Left forelimb (tissue), 1 donor: ENCODE measurements around the gene CHD9.
"Not testable (repeated sequence)": the region's sequence is repeated elsewhere in the genome, so short reads cannot be mapped to it uniquely, and the experiment has no call there.

Experiments used
- DNase-seq: peaks from one replicate; pipeline ENCODE4 v3.0.0-alpha.2; 2018; ENCODE audit warnings: low spot score

The CHD9 gene

GRCh38 chr16:53045341-53046220 is 9.2 kb upstream of the CHD9 start:
- no peak for DNase-seq

GRCh38 chr16:53047515-53047914 is 7.3 kb upstream of the CHD9 start:
- DNase-seq, result not testable (repeated sequence)

- no peak for DNase-seq
These were observed 6.5 kb upstream of the CHD9 start for GRCh38 chr16:53048139-53048915.

DNA sequence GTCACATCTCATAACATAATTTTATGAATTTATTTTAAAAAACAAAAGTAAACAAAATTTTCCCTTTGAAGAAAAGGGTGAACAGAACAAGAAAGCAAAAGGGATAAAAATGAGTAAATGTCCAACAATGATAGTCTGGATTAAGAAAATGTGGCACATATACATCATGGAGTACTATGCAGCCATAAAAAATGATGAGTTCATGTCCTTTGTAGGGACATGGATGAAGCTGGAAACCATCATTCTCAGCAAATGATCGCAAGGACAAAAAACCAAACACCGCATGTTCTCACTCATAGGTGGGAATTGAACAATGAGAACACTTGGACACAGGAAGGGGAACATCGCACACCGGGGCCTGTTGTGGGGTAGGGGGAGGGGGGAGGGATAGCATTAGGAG is 3.5 kb upstream of the CHD9 start:
- not testable (repeated sequence) for DNase-seq

DNA sequence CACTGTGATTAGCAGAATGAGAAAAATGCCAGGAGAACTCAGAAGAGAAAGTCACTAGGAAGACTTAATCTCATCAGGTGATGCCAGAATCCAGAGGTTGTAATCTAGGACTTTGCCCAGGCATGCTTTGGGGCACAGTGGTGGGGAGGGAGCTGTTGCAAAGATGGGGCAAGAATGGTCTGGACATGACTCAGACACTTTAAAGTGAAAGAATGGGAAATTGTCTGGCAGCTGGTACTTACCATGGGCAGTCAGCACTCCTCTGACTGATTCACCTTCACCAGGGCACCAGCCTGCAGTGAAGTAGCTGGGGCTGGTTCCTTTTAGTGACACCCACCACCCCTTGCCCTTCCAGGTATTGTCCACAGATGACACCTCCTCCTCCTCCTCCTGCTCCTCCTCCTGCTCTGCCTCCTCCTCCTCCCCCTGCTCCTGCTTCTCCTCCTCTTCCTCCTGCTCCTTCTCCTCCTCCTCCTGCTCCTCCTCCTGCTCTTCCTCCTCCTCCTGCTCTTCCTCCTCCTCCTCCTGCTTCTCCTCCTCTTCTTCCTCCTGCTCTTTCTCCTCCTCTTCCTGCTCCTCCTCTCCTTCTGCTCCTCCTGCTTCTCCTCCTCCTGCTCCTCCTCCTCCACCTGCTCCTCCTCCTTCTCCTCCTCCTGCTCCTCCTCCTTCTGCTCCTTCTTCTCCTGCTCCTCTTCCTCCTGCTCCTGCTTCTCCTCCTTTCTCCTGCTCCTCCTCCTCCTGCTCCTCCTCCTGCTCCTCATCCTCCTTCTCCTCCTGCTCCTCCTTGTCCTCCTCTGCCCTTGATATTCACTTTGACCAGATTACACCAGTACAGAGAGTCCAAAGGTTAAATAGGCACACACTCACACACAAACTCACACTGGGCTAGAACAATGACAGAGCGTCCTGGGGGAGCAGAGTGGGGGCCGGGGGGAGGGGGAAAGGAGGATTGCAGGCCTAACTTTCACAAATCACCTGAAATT is 2.0 kb upstream of the CHD9 start, which contains the start of gene CHD9NB:
CHD9NB (minus strand) TSS at position 379 of the 983 bp plus-strand sequence. CDS start 8,739 bp downstream, outside the sequence.
- DNase-seq, result no peak

DNA sequence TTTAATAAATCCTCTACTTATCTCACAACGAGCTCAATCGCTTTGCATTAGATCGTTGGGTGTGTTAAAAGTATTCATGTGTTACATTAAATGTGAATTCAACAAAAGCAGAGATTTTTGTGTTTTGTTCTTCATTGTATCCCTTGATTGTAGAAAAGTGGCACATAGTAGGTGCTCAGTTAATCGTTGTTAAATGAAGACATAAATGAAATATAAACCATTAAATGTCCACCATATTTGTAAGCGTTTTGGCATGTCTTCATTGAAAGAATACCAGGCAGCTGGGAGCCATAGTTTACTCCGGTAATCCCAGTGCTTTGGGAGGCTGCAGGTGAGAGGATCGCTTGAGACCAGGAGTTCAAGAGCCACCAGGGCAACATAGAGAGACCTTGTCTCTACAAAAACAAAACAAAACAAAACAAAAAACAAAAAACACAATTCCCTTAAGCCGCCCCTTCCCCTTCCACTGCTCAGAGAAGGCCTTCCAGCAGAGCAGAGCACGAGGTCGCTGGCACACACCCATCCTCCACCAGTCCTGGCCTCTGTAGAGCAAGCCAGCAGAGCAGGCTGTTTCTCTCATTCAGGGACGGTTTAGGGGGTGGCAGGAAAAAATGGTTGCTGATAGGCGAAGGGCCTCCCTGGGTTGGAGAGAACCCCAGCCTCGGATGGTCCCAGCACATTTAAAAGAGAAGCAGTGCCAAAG is 673 bp upstream of the CHD9 start:
- DNase-seq, result no peak

- peak; percentile 73 for DNase-seq
These were observed 975 bp downstream of the CHD9 start for GRCh38 chr16:53055541-53056391.

DNA sequence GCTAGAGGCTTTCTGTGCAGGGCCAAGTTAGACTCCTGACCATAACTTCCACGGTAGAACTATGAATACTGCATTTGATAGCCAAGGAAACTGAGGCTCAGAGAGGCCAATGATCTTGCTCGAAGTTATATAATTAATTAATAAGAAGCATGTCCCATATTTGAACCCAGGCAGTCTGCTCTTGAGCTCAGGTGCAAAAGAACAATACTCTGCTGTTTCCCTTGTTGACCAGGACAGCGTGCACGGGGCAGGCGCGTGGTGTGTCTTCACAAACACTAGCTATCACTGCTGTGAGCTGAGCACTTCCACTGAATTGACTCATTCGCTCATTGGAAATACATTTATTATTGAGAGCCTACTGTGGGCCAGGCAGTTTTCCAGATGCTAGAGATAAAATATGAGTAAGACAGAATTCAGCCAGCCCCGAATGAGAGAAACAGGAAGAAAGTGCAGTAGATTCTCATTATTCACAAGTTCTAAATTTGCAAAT is 1.6 kb downstream of the CHD9 start:
- DNase-seq, result no peak

DNA sequence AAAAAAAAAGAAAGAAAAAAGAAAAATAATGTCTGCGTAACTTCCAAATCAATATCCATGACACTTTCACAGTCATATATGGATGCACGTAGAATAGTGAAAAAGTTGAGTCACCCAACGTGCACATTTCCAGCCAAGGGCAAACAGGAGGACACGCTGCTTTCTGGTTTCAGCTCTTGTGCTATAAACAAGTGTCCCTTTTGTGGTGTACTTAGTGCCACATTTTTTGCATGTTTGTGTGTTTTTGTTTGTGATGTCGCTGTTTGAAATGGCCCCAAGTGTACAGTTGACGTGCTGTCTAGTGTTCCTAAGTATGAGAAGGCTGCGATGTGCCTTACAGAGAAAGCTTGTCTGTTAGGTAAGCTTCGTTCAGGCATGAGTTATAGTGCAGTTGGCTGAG is 2.9 kb downstream of the CHD9 start:
- DNase-seq, result no peak

DNA sequence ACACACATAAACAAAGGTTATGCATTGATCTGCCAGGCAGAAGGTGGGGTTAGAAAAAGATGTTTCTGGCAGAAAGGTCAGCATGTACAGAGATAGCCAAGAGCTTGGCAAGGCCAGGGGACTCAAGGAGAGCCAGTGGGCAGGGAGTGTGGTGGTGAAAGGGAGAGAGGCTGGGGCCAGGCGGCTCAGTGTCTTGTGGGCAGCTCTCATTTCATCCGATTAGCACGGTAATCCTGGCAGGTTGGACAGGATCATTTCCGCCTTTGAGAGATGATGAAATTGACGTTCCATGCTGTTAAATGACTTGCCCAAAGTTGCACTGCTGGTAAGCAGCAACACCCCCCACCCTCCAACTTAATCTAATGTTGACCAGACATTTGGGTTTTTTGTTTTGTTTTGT is 3.6 kb downstream of the CHD9 start:
- DNase-seq, result no peak

GRCh38 chr16:53058882-53059281 is 4.1 kb downstream of the CHD9 start:
- DNase-seq, result no peak

DNA sequence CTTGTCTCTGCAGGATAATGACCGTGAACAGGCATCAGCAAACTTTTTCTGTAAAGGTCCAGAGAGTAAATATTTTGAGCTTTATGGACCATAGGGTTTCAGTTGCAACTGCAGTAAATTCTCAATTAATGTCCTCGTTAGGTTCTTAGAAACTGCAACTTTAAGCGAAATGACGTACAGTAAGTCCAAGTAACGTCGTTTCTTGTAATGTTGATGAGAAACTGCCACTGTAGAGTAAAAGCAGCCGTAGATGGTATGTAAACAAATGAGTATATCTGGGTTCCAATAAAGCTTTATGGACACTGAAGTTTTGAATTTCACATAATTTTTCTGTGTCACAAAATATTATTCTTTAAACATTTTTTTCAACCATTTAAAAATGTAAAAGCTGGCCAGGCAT is 4.9 kb downstream of the CHD9 start:
- DNase-seq, result no peak

GRCh38 chr16:53061256-53061655 is 6.5 kb downstream of the CHD9 start:
- no peak for DNase-seq

- DNase-seq, result no peak
These were observed 6.9 kb downstream of the CHD9 start for GRCh38 chr16:53061701-53062159.

- DNase-seq, result no peak
These were observed 9.3 kb downstream of the CHD9 start for GRCh38 chr16:53064081-53064578.

GRCh38 chr16:53065461-53066061 is 10.8 kb downstream of the CHD9 start:
- DNase-seq, result no peak

DNA sequence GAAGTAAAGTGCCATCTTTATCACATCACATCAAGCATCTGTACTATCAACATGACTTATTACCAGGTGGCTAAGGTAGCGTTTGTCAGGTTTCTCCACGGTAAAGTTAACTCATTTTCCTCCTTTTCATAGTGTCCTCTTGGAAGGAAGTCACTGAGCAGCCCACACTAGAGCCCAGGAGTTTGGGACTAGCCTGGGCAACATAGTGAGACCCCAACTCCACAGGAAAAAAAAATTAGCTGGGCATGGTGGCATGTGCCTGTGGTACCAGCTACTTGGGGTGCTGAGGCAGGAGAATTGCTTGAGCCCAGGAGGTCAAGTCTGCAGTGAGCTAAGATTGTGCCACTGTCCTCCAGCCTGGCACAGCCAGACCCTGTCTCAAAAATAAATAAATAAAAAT is 12.9 kb downstream of the CHD9 start:
- DNase-seq, result no peak

DNA sequence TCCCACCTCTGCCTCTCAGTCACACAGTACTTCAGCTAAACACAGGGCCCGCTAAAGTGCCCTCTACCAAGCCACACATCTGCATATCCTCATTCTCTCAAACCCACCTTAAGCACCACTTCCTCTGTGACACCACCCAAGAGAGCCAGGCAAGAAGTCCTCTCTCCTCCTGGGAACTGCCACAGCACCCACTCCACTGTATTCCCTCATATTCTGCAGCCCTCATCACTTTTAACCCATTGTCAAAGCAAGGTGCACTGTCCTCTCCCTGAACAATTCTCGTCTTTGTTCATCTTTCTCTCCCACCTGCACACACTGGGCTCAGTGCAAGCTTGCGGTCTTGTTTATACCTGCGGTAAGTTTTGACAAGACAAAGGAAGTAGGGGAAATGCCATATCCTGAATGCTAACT is 13.6 kb downstream of the CHD9 start:
- DNase-seq, result no peak

DNA sequence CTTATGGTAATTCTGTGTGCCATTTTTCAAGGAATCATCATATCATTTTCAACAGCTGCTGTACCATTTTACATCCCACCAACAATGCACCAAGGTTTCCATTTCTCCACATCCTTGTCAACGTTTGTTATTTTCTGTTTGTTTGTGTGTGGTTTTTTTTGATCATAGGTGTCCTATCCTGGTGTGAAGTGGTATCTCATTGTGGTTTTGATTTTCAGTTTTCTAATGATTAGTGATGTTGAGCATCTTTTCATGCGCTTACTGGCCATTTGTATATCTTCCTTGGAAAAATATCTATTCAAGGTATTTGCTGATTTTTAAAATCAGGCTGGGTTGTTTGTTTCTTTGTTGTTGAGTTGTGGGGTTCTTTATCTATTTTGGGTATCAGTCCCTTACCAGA is 15.0 kb downstream of the CHD9 start:
- no peak for DNase-seq
